MM.1S (cell line): Measurements from ENCODE around the gene OPRD1.

Experiments
- DNase-seq: peaks from one replicate; pipeline ENCODE4 v3.0.0-alpha.2; 2015
- H2AFZ ChIP-seq: fragments of 300-600 bp; sonication (generic); 2 replicates; pipeline ENCODE4 v1.6.0; 2016; ENCODE audit warnings: antibody characterized with exemption, low read length
- H3F3A ChIP-seq: fragments of 300-600 bp; sonication (generic); 2 replicates; pipeline ENCODE4 v1.6.1; 2016; ENCODE audit warnings: mild to moderate bottlenecking, antibody characterized with exemption, low read length, moderate library complexity, mixed read lengths; ENCODE audit not compliant: insufficient read depth
- H3K27ac ChIP-seq: fragments of 300-600 bp; sonication (generic); 2 replicates; pipeline ENCODE4 v1.5.1; 2016; ENCODE audit warnings: mild to moderate bottlenecking, low read length
- H3K27me3 ChIP-seq: fragments of 300-600 bp; sonication (generic); replicated peaks from 2 replicates; pipeline ENCODE4 v1.6.0; 2016; ENCODE audit warnings: low read length; ENCODE audit not compliant: insufficient read depth
- H3K36me3 ChIP-seq: fragments of 300-600 bp; sonication (generic); replicated peaks from 2 replicates; pipeline ENCODE4 v1.6.1; 2016; ENCODE audit warnings: mild to moderate bottlenecking, low read length, mixed read lengths; ENCODE audit not compliant: insufficient read depth
- H3K4me1 ChIP-seq: fragments of 300-600 bp; sonication (generic); 2 replicates; pipeline ENCODE4 v1.6.1; 2016; ENCODE audit warnings: low read length, mixed read lengths
- H3K4me2 ChIP-seq: fragments of 300-600 bp; sonication (generic); 2 replicates; pipeline ENCODE4 v1.6.0; 2016; ENCODE audit warnings: low read depth, low read length
- H3K4me3 ChIP-seq: fragments of 300-600 bp; sonication (generic); 2 replicates; pipeline ENCODE4 v1.5.1; 2016; ENCODE audit warnings: low read length, mixed read lengths
- H3K79me2 ChIP-seq: fragments of 300-600 bp; sonication (generic); 2 replicates; pipeline ENCODE4 v1.6.1; 2016; ENCODE audit warnings: mixed run types, low read length, mixed read lengths
- H3K9ac ChIP-seq: fragments of 300-600 bp; sonication (generic); 2 replicates; pipeline ENCODE4 v1.6.1; 2016; ENCODE audit warnings: low read length, mixed read lengths
- H3K9me2 ChIP-seq: fragments of 300-600 bp; sonication (generic); replicated peaks from 2 replicates; pipeline ENCODE4 v1.6.1; 2016; ENCODE audit warnings: mild to moderate bottlenecking, low read length, mixed read lengths; ENCODE audit not compliant: insufficient read depth
- H3K9me3 ChIP-seq: fragments of 300-600 bp; sonication (generic); replicated peaks from 2 replicates; pipeline ENCODE4 v1.6.1; 2016; ENCODE audit warnings: mild to moderate bottlenecking, low read length, mixed read lengths; ENCODE audit not compliant: insufficient read depth
- H4K20me1 ChIP-seq: fragments of 300-600 bp; sonication (generic); 2 replicates; pipeline ENCODE4 v1.6.1; 2016; ENCODE audit warnings: mild to moderate bottlenecking, low read length, moderate library complexity, mixed read lengths; ENCODE audit not compliant: insufficient read depth
- CTCF ChIP-seq: fragments of 300-600 bp; sonication (generic); IDR thresholded peaks from 2 replicates; pipeline ENCODE4 v1.5.1; 2016; ENCODE audit warnings: antibody characterized with exemption, low read length, mixed read lengths
- EZH2 ChIP-seq: fragments of 300-600 bp; sonication (generic); optimal IDR thresholded peaks from 2 replicates; pipeline ENCODE3; 2017; ENCODE audit warnings: low read depth, mild to moderate bottlenecking, antibody characterized with exemption, low read length, mixed read lengths
- EZH2phosphoT487 ChIP-seq: fragments of 300-600 bp; sonication (generic); IDR thresholded peaks from 2 replicates; pipeline ENCODE4 v1.6.1; 2018; ENCODE audit warnings: antibody characterized with exemption, low read length

OPRD1 gene

DNA sequence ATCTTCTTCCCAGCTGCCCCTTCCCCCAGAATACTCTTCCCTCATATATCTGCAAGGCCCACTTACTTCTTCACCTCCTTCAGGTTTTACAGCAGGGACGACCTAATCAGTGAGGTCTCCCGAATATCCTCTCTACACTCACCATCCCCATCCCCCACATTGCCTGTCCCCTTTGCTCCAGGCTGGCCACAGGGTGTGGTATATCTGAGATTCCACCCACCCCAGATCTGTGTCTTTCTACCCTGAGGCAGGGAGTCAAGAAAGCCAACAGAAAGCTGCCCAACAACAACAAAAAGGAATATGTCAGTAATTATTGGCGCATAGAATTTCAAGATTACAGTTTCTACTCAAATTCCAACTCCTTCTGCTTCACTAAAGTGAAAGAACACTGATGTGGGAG is 30.0 kb upstream of the OPRD1 start:
- Histone ChIP-seq H3K4me2 (no peak overlapping the region), H3K27me3 (no peaks in the 10 kb centered on the region), H2AFZ (no peak overlapping the region), H3K36me3 (no peaks in the 10 kb centered on the region), H3F3A (no peaks in the 10 kb centered on the region), H3K9me3 (no peaks in the 10 kb centered on the region), H3K4me1 (no peaks in the 10 kb centered on the region), H4K20me1 (no peaks in the 10 kb centered on the region), H3K9ac (no peak overlapping the region), H3K27ac (no peak overlapping the region), H3K9me2 (no peaks in the 10 kb centered on the region), H3K79me2 (no peaks in the 10 kb centered on the region), H3K4me3 (no peak overlapping the region)
- TF ChIP-seq CTCF: no peak
- TF ChIP-seq EZH2phosphoT487: no peak
- TF ChIP-seq EZH2: no peak
- DNase-seq: no peak

DNA sequence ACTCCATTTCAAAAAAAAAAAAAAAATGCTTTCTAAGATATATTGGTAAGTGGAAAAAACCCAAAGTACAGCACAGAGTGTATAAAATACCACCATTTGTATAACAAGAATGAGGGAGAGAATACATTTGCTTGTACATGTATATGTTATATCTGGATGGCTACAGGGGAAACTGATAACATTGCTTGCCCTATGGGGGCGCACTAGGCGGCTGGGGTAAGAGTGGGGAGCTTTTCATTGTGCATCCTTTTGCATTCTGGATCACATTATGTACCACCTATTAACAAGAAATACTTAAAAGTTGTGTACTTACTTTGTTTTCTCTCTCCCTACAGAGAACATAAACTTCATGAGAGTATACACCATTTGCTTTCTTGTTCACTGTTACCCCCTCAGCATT is 28.6 kb upstream of the OPRD1 start:
- Histone ChIP-seq H3K27ac (no peak overlapping the region), H3K9ac (no peak overlapping the region), H3K9me2 (no peaks in the 10 kb centered on the region)

GRCh38 chr1:28789412-28789811 is 22.6 kb upstream of the OPRD1 start:
- no peaks in the 10 kb centered on the region for H3K36me3 ChIP-seq

More for the DNA sequence above, 28.6 kb upstream of the OPRD1 start:
- Histone ChIP-seq H3K4me3 (no peak overlapping the region), H4K20me1 (no peaks in the 10 kb centered on the region), H3K9me3 (no peaks in the 10 kb centered on the region), H3K4me2 (no peak overlapping the region), H3K4me1 (no peaks in the 10 kb centered on the region), H3K79me2 (no peaks in the 10 kb centered on the region), H3F3A (no peaks in the 10 kb centered on the region), H3K27me3 (no peaks in the 10 kb centered on the region), H2AFZ (no peak overlapping the region), H3K36me3 (no peaks in the 10 kb centered on the region)
- no peak for DNase-seq
- TF ChIP-seq CTCF (peak; percentile 13), EZH2 (no peak), EZH2phosphoT487 (no peak)

More at GRCh38 chr1:28789412-28789811, 22.6 kb upstream of the OPRD1 start:
- no peaks in the 10 kb centered on the region for H3K27me3 ChIP-seq
- no peak overlapping the region for H3K9ac ChIP-seq
- H3K79me2 ChIP-seq: no peaks in the 10 kb centered on the region
- DNase-seq: no peak
- no peak for TF ChIP-seq CTCF
- no peak for TF ChIP-seq EZH2phosphoT487
- TF ChIP-seq EZH2: no peak
- no peak overlapping the region for H3K4me3 ChIP-seq
- H3K9me3 ChIP-seq: no peaks in the 10 kb centered on the region
- no peaks in the 10 kb centered on the region for H3K4me1 ChIP-seq
- H2AFZ ChIP-seq: no peak overlapping the region
- H3F3A ChIP-seq: no peaks in the 10 kb centered on the region
- no peaks in the 10 kb centered on the region for H3K9me2 ChIP-seq
- no peak overlapping the region for H3K27ac ChIP-seq
- H3K4me2 ChIP-seq: no peak overlapping the region
- no peaks in the 10 kb centered on the region for H4K20me1 ChIP-seq
